Neuronal stem cell (in vitro differentiated cells): Measurements from ENCODE around the gene COL25A1.

Source experiments
- DNase-seq: peaks from one replicate; pipeline ENCODE4 v3.0.0-alpha.2; 2013; ENCODE audit warnings: low spot score
- H2AFZ ChIP-seq: one replicate; pipeline ENCODE4 v1.6.1; 2013; ENCODE audit warnings: mild to moderate bottlenecking, low read length, inconsistent platforms
- H2AK5ac ChIP-seq: 2 replicates; pipeline ENCODE4 v1.6.1; 2013; ENCODE audit warnings: low read depth, mild to moderate bottlenecking, inconsistent platforms, low read length, moderate library complexity, mixed read lengths
- H2BK120ac ChIP-seq: 2 replicates; pipeline ENCODE4 v1.6.1; 2013; ENCODE audit warnings: low read depth, mild to moderate bottlenecking, inconsistent platforms, low read length, moderate library complexity, mixed read lengths
- H2BK12ac ChIP-seq: one replicate; pipeline ENCODE4 v1.6.1; 2013; ENCODE audit warnings: low read length, inconsistent platforms
- H2BK15ac ChIP-seq: 2 replicates; pipeline ENCODE4 v1.6.1; 2013; ENCODE audit warnings: mild to moderate bottlenecking, low read length, inconsistent platforms, mixed read lengths
- H2BK5ac ChIP-seq: one replicate; pipeline ENCODE4 v1.6.1; 2013; ENCODE audit warnings: inconsistent platforms, mild to moderate bottlenecking, low read length, moderate library complexity
- H3K14ac ChIP-seq: one replicate; pipeline ENCODE4 v1.6.1; 2013; ENCODE audit warnings: low read length, inconsistent platforms
- H3K18ac ChIP-seq: 2 replicates; pipeline ENCODE4 v1.6.1; 2013; ENCODE audit warnings: low read length, inconsistent platforms
- H3K23ac ChIP-seq: 2 replicates; pipeline ENCODE4 v1.6.1; 2013; ENCODE audit warnings: low read depth, mild to moderate bottlenecking, mixed read lengths, low read length, inconsistent platforms; ENCODE audit not compliant: poor library complexity
- H3K27ac ChIP-seq: replicated peaks from 3 replicates; pipeline ENCODE4 v1.5.1; 2013; ENCODE audit warnings: low read length, inconsistent platforms
- H3K27me3 ChIP-seq, 3 experiments: 2 replicates each; pipeline ENCODE4 v1.6.1; 2013; ENCODE audit warnings: low read length in 3 of 3, mild to moderate bottlenecking in 2 of 3, inconsistent platforms in 1 of 3, low read depth in 1 of 3, mixed read lengths in 1 of 3, moderate library complexity in 1 of 3; ENCODE audit not compliant: control insufficient read depth in 3 of 3, insufficient read depth in 3 of 3
- H3K36me3 ChIP-seq, 2 donors: replicated peaks in 1 of 2; 2 replicates each; pipeline ENCODE4 v1.6.1; 2013; ENCODE audit warnings: low read length in 2 of 2; ENCODE audit not compliant: control insufficient read depth in 2 of 2, insufficient read depth in 2 of 2
- H3K4ac ChIP-seq: 2 replicates; pipeline ENCODE4 v1.6.1; 2013; ENCODE audit warnings: inconsistent platforms, mild to moderate bottlenecking, low read length, moderate library complexity
- H3K4me1 ChIP-seq, 2 donors: 1 replicate in 1 of 2; 2 replicates in 1 of 2; pipeline ENCODE4 v1.6.1; 2013; ENCODE audit warnings: low read length in 2 of 2, low read depth in 1 of 2; ENCODE audit not compliant: control insufficient read depth in 2 of 2, insufficient read depth in 1 of 2
- H3K4me2 ChIP-seq: one replicate; pipeline ENCODE4 v1.6.1; 2013; ENCODE audit warnings: mild to moderate bottlenecking, low read length, inconsistent platforms; ENCODE audit not compliant: insufficient read depth, poor library complexity, severe bottlenecking
- H3K4me3 ChIP-seq, 2 donors: 2 replicates each; pipeline ENCODE4 v1.5.1; 2013; ENCODE audit warnings: low read length in 2 of 2, mild to moderate bottlenecking in 2 of 2, inconsistent platforms in 1 of 2, moderate library complexity in 1 of 2
- H3K79me1 ChIP-seq: one replicate; pipeline ENCODE4 v1.6.1; 2013; ENCODE audit warnings: low read depth, mild to moderate bottlenecking, inconsistent platforms, low read length, moderate library complexity
- H3K9ac ChIP-seq: one replicate; pipeline ENCODE4 v1.6.1; 2013; ENCODE audit warnings: mild to moderate bottlenecking, low read depth, low read length, inconsistent platforms; ENCODE audit not compliant: poor library complexity
- H3K9me3 ChIP-seq, 2 donors: replicated peaks in 1 of 2; 2 replicates each; pipeline versions ENCODE3 to v1.6.1; 2013; ENCODE audit warnings: low read length in 2 of 2, mild to moderate bottlenecking in 2 of 2, inconsistent platforms in 1 of 2, low read depth in 1 of 2, mixed read lengths in 1 of 2, moderate library complexity in 1 of 2; ENCODE audit not compliant: control insufficient read depth in 2 of 2, insufficient read depth in 1 of 2
- H4K8ac ChIP-seq: one replicate; pipeline ENCODE4 v1.6.1; 2013; ENCODE audit warnings: low read depth, mild to moderate bottlenecking, inconsistent platforms, low read length, moderate library complexity
- H4K91ac ChIP-seq: one replicate; pipeline ENCODE4 v1.6.1; 2013; ENCODE audit warnings: low read length, low read depth, mild to moderate bottlenecking, inconsistent platforms; ENCODE audit not compliant: poor library complexity
- WGBS, 2 donors: extraction: QIAGEN DNeasy Blood & Tissue Kit; methylation state at CpG; one replicate each; pipeline ENCODE4 v1.1.7; 2013; ENCODE audit warnings: missing lambda C conversion rate in 2 of 2, mixed read lengths in 1 of 2; ENCODE audit not compliant: insufficient read length in 2 of 2, insufficient replicate concordance in 1 of 2; ENCODE audit errors: extremely low coverage in 2 of 2; 5-methylcytosine and 5-hydroxymethylcytosine counted together

The COL25A1 gene

DNA sequence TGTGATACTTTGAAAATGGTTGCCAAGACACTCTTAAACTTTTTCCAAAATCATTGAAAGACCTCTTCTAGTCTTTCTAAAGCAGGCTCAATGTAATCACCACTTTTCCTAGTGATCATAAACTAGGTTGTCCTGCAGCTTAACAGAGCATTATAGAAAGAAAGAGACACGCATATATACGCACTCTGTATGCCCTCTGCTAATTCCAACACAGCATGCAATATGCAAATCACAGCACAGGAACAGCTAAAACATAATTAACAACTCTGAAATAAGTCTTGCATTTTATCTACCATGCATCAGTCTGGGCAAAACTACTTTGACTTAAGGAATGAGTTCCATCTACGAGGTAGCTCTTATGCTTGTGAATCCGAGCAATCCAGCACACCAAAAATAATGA is 94.6 kb downstream of the COL25A1 start:
- H3K14ac ChIP-seq, result no peak overlapping the region
- H3K9me3 ChIP-seq, result no peaks in the 10 kb centered on the region
- no peaks in the 10 kb centered on the region for H3K27me3 ChIP-seq
- H3K4me2 ChIP-seq, result no peak overlapping the region
- no CpG with 5 or more reads among the region's 4 CpGs for WGBS, 2 donors
- H3K9ac ChIP-seq, result no peak overlapping the region
- H3K79me1 ChIP-seq, result no peaks in the 10 kb centered on the region
- H2AFZ ChIP-seq, result no peak overlapping the region
- no peak overlapping the region for H2BK15ac ChIP-seq
- H4K91ac ChIP-seq, result no peak overlapping the region
- no peak overlapping the region for H4K8ac ChIP-seq
- peaks cover 0 to 3% of the 10 kb centered on the region in 2 donors for H3K4me1 ChIP-seq
- no peak for DNase-seq
- H2BK120ac ChIP-seq, result no peak overlapping the region
- no peak overlapping the region for H2BK12ac ChIP-seq
- H3K4ac ChIP-seq, result no peak overlapping the region
- H3K23ac ChIP-seq, result no peak overlapping the region
- H3K27ac ChIP-seq, result no peak overlapping the region
- no peaks in the 10 kb centered on the region for H3K36me3 ChIP-seq
- H3K18ac ChIP-seq, result no peak overlapping the region
- H3K4me3 ChIP-seq, result no peak overlapping the region
- no peak overlapping the region for H2BK5ac ChIP-seq
- no peak overlapping the region for H2AK5ac ChIP-seq

DNA sequence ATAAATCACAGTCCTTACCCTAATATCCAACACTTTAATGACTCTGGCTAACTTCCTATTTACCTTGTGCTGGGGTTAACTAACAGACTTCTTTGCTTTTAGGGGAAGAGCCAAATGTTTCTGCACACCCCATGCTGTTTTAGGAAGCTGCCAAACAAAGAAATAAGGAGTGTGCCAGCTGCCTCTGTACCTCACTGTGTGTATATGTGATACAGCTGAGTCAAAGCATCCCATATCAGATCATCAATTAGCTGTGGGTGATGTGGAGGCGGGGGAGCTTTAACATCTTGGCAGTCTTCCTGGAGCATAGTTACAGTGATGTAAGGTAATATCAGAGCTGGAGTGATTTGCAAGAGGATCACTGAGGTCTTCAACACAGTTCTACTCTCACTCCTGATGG is 95.4 kb downstream of the COL25A1 start:
- Histone ChIP-seq H2AK5ac (no peak overlapping the region), H2AFZ (no peak overlapping the region), H4K91ac (no peak overlapping the region), H2BK12ac (no peak overlapping the region), H2BK15ac (no peak overlapping the region), H3K9ac (no peak overlapping the region), H3K18ac (no peak overlapping the region), H3K4me3 (no peak overlapping the region), H3K4me1 (peaks cover 0 to 3% of the 10 kb centered on the region in 2 donors), H3K27me3 (no peaks in the 10 kb centered on the region), H3K9me3 (no peaks in the 10 kb centered on the region), H2BK120ac (no peak overlapping the region), H3K14ac (no peak overlapping the region), H3K23ac (no peak overlapping the region), H3K4me2 (no peak overlapping the region), H3K79me1 (no peaks in the 10 kb centered on the region), H3K36me3 (no peaks in the 10 kb centered on the region), H4K8ac (no peak overlapping the region), H3K4ac (no peak overlapping the region), H3K27ac (no peak overlapping the region), H2BK5ac (no peak overlapping the region)
- DNase-seq, result no peak
- WGBS, 2 donors, result no CpG with 5 or more reads among the region's 1 CpG

GRCh38 chr4:109206620-109207019 is 95.8 kb downstream of the COL25A1 start:
- Histone ChIP-seq H3K9me3 (no peaks in the 10 kb centered on the region), H2BK15ac (no peak overlapping the region), H4K8ac (no peak overlapping the region), H3K27ac (no peak overlapping the region), H3K9ac (no peak overlapping the region), H4K91ac (no peak overlapping the region), H3K4me2 (no peak overlapping the region), H3K27me3 (no peaks in the 10 kb centered on the region), H2BK120ac (no peak overlapping the region), H3K23ac (no peak overlapping the region), H2AK5ac (no peak overlapping the region), H3K36me3 (no peaks in the 10 kb centered on the region), H2AFZ (no peak overlapping the region), H2BK5ac (no peak overlapping the region), H3K18ac (no peak overlapping the region), H3K4me1 (peaks cover 0 to 3% of the 10 kb centered on the region in 2 donors), H3K79me1 (no peaks in the 10 kb centered on the region), H3K4ac (no peak overlapping the region), H2BK12ac (no peak overlapping the region), H3K14ac (no peak overlapping the region), H3K4me3 (no peak overlapping the region)
- no CpG with 5 or more reads among the region's 4 CpGs for WGBS, 2 donors
- DNase-seq, result no peak

DNA sequence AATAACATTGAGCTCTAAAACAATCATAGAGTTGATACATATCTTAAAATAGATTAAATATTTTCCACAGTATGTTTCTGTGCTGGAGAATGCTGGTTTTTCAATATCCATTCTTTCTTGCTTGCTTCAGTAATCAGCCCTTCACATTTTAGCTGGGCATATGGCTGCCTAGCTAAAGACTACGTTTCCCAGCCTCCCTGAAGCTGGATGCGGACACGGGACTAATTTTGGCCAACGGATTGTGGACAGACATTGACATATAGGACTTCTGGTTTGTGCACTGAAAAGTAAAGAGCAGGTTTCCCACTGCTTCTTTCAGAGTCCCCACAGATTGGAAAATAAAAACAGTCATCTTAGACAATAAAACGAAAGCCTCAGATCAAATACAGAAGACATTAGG is 97.3 kb downstream of the COL25A1 start:
- H3K18ac ChIP-seq, result no peak overlapping the region
- no peak overlapping the region for H2AK5ac ChIP-seq
- H3K4me3 ChIP-seq, result no peak overlapping the region
- no peak overlapping the region for H3K9ac ChIP-seq
- no peak overlapping the region for H4K91ac ChIP-seq
- no peaks in the 10 kb centered on the region for H3K27me3 ChIP-seq
- no peak overlapping the region for H3K4me2 ChIP-seq
- H2BK15ac ChIP-seq, result no peak overlapping the region
- DNase-seq, result no peak
- H3K79me1 ChIP-seq, result no peaks in the 10 kb centered on the region
- no peak overlapping the region for H3K23ac ChIP-seq
- H2BK5ac ChIP-seq, result no peak overlapping the region
- H2AFZ ChIP-seq, result no peak overlapping the region
- H4K8ac ChIP-seq, result no peak overlapping the region
- H3K14ac ChIP-seq, result no peak overlapping the region
- no peaks in the 10 kb centered on the region for H3K36me3 ChIP-seq
- no peaks in the 10 kb centered on the region for H3K9me3 ChIP-seq
- H3K4me1 ChIP-seq, result peaks cover 0 to 3% of the 10 kb centered on the region in 2 donors
- WGBS, 2 donors, result no CpG with 5 or more reads among the region's 5 CpGs
- H3K27ac ChIP-seq, result no peak overlapping the region
- H2BK120ac ChIP-seq, result no peak overlapping the region
- H2BK12ac ChIP-seq, result no peak overlapping the region
- H3K4ac ChIP-seq, result no peak overlapping the region
